WTC11 (cell line): Measurements from ENCODE around the gene CCNB1. TPM values are rescaled to one million over a fixed set of nuclear protein-coding genes. Genes with fewer than 3 reads are reported as not detected.
"Not testable (repeated sequence)": the region's sequence is repeated elsewhere in the genome, so short reads cannot be mapped to it uniquely, and the experiment has no call there.

Experiments
- ATAC-seq: fragments of 200-7000 bp; cut with Tn5 transposase; 2 replicates; pipeline ENCODE4 v1.10.0; 2021; ENCODE audit warnings: mild to moderate bottlenecking, moderate library complexity
- CTCF ChIA-PET: fragments of 300-600 bp; sonication (Branson Sonifier 250); formaldehyde crosslinking; loops from one replicate; lab custom pipeline; 2021; ENCODE audit warnings: antibody characterized with exemption; lab: Charles Lee
- POLR2A ChIA-PET: fragments of 350-600 bp; sonication (Branson Sonifier 250); formaldehyde crosslinking; loops from one replicate; lab custom pipeline; 2021; ENCODE audit warnings: antibody characterized with exemption; lab: Charles Lee
- DNase-seq: peaks from one replicate; pipeline ENCODE4 v3.0.0; 2021; ENCODE audit warnings: low spot score
- H3K27ac Mint-ChIP-seq: 2 replicates; pipeline ENCODE4 v1.8.0; 2021; ENCODE audit warnings: mixed read lengths
- H3K27me3 Mint-ChIP-seq: 2 replicates; pipeline ENCODE4 v1.8.0; 2021; ENCODE audit warnings: low read depth, mild to moderate bottlenecking, moderate library complexity, mixed read lengths
- H3K36me3 Mint-ChIP-seq: 2 replicates; pipeline ENCODE4 v1.8.0; 2021; ENCODE audit warnings: mixed read lengths
- H3K4me1 Mint-ChIP-seq: 2 replicates; pipeline ENCODE4 v1.8.0; 2022; ENCODE audit warnings: mixed read lengths
- H3K4me3 Mint-ChIP-seq: 2 replicates; pipeline ENCODE4 v1.8.0; 2021; ENCODE audit warnings: mild to moderate bottlenecking, moderate library complexity, mixed read lengths
- H3K9me3 Mint-ChIP-seq: 2 replicates; pipeline ENCODE4 v1.8.0; 2021; ENCODE audit warnings: mixed read lengths
- AFF4 ChIP-seq: sonication (generic); formaldehyde crosslinking; IDR thresholded peaks from 2 replicates; pipeline ENCODE4 v1.8.1; 2023; ENCODE audit warnings: mild to moderate bottlenecking, missing genetic modification reagents, borderline replicate concordance
- ATF1 ChIP-seq: sonication (generic); formaldehyde crosslinking; IDR thresholded peaks from 2 replicates; pipeline ENCODE4 v1.8.1; 2023; ENCODE audit warnings: mild to moderate bottlenecking, moderate library complexity, missing genetic modification reagents
- E2F4 ChIP-seq: sonication (generic); formaldehyde crosslinking; IDR thresholded peaks from 2 replicates; pipeline ENCODE4 v1.8.1; 2022; ENCODE audit warnings: low read depth, mild to moderate bottlenecking, moderate library complexity, missing genetic modification reagents, borderline replicate concordance
- JUN ChIP-seq: sonication (generic); formaldehyde crosslinking; IDR thresholded peaks from 2 replicates; pipeline ENCODE4 v1.8.0; 2023; ENCODE audit warnings: mild to moderate bottlenecking, missing genetic modification reagents
- KAT7 ChIP-seq: sonication (generic); formaldehyde crosslinking; IDR thresholded peaks from 2 replicates; pipeline ENCODE4 v1.8.1; 2023; ENCODE audit warnings: missing genetic modification reagents, mild to moderate bottlenecking, borderline replicate concordance
- MYBL2 ChIP-seq: sonication (generic); formaldehyde crosslinking; IDR thresholded peaks from 2 replicates; pipeline ENCODE4 v1.8.1; 2023; ENCODE audit warnings: mild to moderate bottlenecking, moderate library complexity, missing genetic modification reagents
- NFE2L1 ChIP-seq: sonication (generic); formaldehyde crosslinking; IDR thresholded peaks from 2 replicates; pipeline ENCODE4 v1.8.1; 2023; ENCODE audit warnings: missing genetic modification reagents
- NR3C1 ChIP-seq: sonication (generic); formaldehyde crosslinking; conservative IDR thresholded peaks from 2 replicates; pipeline ENCODE4 v1.8.1; 2023; ENCODE audit warnings: low read depth, mild to moderate bottlenecking, missing genetic modification reagents
- PRDM15 ChIP-seq: sonication (generic); formaldehyde crosslinking; IDR thresholded peaks from 2 replicates; pipeline ENCODE4 v1.8.0; 2022; ENCODE audit warnings: missing genetic modification reagents
- SP1 ChIP-seq: sonication (generic); formaldehyde crosslinking; conservative IDR thresholded peaks from 2 replicates; pipeline ENCODE4 v1.8.1; 2022; ENCODE audit warnings: missing genetic modification reagents
- TP53 ChIP-seq: sonication (generic); formaldehyde crosslinking; IDR thresholded peaks from 2 replicates; pipeline ENCODE4 v1.8.1; 2023; ENCODE audit warnings: mild to moderate bottlenecking, missing genetic modification reagents
- ZBTB21 ChIP-seq: sonication (generic); formaldehyde crosslinking; IDR thresholded peaks from 2 replicates; pipeline ENCODE4 v1.8.1; 2023; ENCODE audit warnings: mild to moderate bottlenecking, missing genetic modification reagents, borderline replicate concordance
- ZNF232 ChIP-seq: sonication (generic); formaldehyde crosslinking; IDR thresholded peaks from 2 replicates; pipeline ENCODE4 v1.8.0; 2022; ENCODE audit warnings: mild to moderate bottlenecking, missing genetic modification reagents
- ZNF396 ChIP-seq: fragments of 250-450 bp; sonication (Bioruptor Pico); IDR thresholded peaks from 2 replicates; pipeline ENCODE4 v1.8.0; 2021; ENCODE audit warnings: mild to moderate bottlenecking, moderate library complexity, borderline replicate concordance
- ZNF416 ChIP-seq: fragments of 250-450 bp; sonication (Bioruptor Pico); IDR thresholded peaks from 2 replicates; pipeline ENCODE4 v1.9.0; 2021; ENCODE audit warnings: mild to moderate bottlenecking, inconsistent platforms
- ZNF532 ChIP-seq: fragments of 250-450 bp; sonication (Bioruptor Pico); IDR thresholded peaks from 2 replicates; pipeline ENCODE4 v1.9.0; 2021; ENCODE audit warnings: mild to moderate bottlenecking, borderline replicate concordance
- total RNA-seq: library from RNA; stranded (reverse); gene quantifications from 3 replicates; pipeline ENCODE4 v1.2.3, GENCODE V29; 2021
- TF ChIP-seq, protein P1 (sequence below): sonication (generic); formaldehyde crosslinking; IDR thresholded peaks from 2 replicates; pipeline ENCODE4 v1.8.1; 2022; ENCODE audit warnings: mild to moderate bottlenecking, missing genetic modification reagents, moderate library complexity, borderline replicate concordance
- TF ChIP-seq, protein P2 (sequence below): fragments of 250-450 bp; sonication (Bioruptor Pico); IDR thresholded peaks from 2 replicates; pipeline ENCODE4 v1.9.0; 2021; ENCODE audit warnings: moderate library complexity, mild to moderate bottlenecking, inconsistent platforms, borderline replicate concordance

CCNB1 gene
- total RNA-seq, 1 experiment from 2014 or later = 312 TPM

- H3K27me3 Mint-ChIP-seq, POLR2A ChIA-PET, CTCF ChIA-PET, H3K4me3 Mint-ChIP-seq, H3K36me3 Mint-ChIP-seq, H3K4me1 Mint-ChIP-seq, H3K27ac Mint-ChIP-seq, ATAC-seq, DNase-seq, H3K9me3 Mint-ChIP-seq: not testable (repeated sequence)
Measured at GRCh38 chr5:69148576-69148975, 18.4 kb upstream of the CCNB1 start.

- H3K27ac Mint-ChIP-seq = no peak overlapping the region
- TF ChIP-seq E2F4 (CRISPR knock-in tag) = no peak
- TF ChIP-seq SP1 = no peak
- no peak for TF ChIP-seq JUN (CRISPR knock-in tag)
- TF ChIP-seq, protein P1, sequence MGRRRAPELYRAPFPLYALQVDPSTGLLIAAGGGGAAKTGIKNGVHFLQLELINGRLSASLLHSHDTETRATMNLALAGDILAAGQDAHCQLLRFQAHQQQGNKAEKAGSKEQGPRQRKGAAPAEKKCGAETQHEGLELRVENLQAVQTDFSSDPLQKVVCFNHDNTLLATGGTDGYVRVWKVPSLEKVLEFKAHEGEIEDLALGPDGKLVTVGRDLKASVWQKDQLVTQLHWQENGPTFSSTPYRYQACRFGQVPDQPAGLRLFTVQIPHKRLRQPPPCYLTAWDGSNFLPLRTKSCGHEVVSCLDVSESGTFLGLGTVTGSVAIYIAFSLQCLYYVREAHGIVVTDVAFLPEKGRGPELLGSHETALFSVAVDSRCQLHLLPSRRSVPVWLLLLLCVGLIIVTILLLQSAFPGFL (CRISPR knock-in tag) = no peak
- no peak for TF ChIP-seq PRDM15 (CRISPR knock-in tag)
- no peak for TF ChIP-seq ZNF396 (CRISPR knock-in tag)
- no peak for TF ChIP-seq ATF1 (CRISPR knock-in tag)
- TF ChIP-seq TP53 = no peak
- no peak for TF ChIP-seq ZNF232
- no peak for TF ChIP-seq NR3C1 (CRISPR knock-in tag)
- no peak for TF ChIP-seq KAT7 (CRISPR knock-in tag)
- TF ChIP-seq AFF4 (CRISPR knock-in tag) = no peak
- no peak for TF ChIP-seq ZNF416 (CRISPR knock-in tag)
- TF ChIP-seq ZNF532 = no peak
- no peak for TF ChIP-seq ZBTB21 (CRISPR knock-in tag)
- TF ChIP-seq NFE2L1 (CRISPR knock-in tag) = no peak
- no peak for TF ChIP-seq MYBL2 (CRISPR knock-in tag)
- TF ChIP-seq, protein P2, sequence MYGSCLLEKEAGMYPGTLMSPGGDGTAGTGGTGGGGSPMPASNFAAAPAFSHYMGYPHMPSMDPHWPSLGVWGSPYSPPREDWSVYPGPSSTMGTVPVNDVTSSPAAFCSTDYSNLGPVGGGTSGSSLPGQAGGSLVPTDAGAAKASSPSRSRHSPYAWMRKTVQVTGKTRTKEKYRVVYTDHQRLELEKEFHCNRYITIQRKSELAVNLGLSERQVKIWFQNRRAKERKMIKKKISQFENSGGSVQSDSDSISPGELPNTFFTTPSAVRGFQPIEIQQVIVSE (CRISPR knock-in tag) = no peak
- ATAC-seq = no peak
Measured at GRCh38 chr5:69148981-69149675, 17.8 kb upstream of the CCNB1 start.

More at GRCh38 chr5:69148981-69149675, 17.8 kb upstream of the CCNB1 start:
- ChIA-PET CTCF (no interaction called here), POLR2A (no interaction called here)
- no peaks in the 10 kb centered on the region for H3K4me1 Mint-ChIP-seq
- H3K27me3 Mint-ChIP-seq = no peaks in the 10 kb centered on the region; the same call in 1 of the 2 replicates
- H3K36me3 Mint-ChIP-seq = no peaks in the 10 kb centered on the region
- DNase-seq = no peak
- peaks cover 4% of the 10 kb centered on the region; the same call in 1 of the 2 replicates for H3K9me3 Mint-ChIP-seq
- no peak overlapping the region for H3K4me3 Mint-ChIP-seq
